H9 (cell line): ENCODE data around the gene GSX1. TPM values are rescaled to one million over a fixed set of nuclear protein-coding genes. Genes with fewer than 3 reads are reported as not detected.
"Not testable (repeated sequence)": the region's sequence is repeated elsewhere in the genome, so short reads cannot be mapped to it uniquely, and the experiment has no call there.

Source experiments
- DNase-seq: peaks from one replicate; pipeline ENCODE4 v3.0.0-alpha.2; 2017
- H2AFZ ChIP-seq: one replicate; pipeline ENCODE4 v1.6.1; 2013; ENCODE audit warnings: mild to moderate bottlenecking, low read length, control low read depth, moderate library complexity
- H2AK5ac ChIP-seq: 2 replicates; pipeline ENCODE4 v1.6.1; 2013; ENCODE audit warnings: low read length, control low read depth, mixed read lengths; ENCODE audit not compliant: insufficient read length
- H2BK120ac ChIP-seq: one replicate; pipeline ENCODE4 v1.6.1; 2013; ENCODE audit warnings: low read depth, mild to moderate bottlenecking, low read length, control low read depth, inconsistent platforms; ENCODE audit not compliant: poor library complexity, severe bottlenecking
- H2BK12ac ChIP-seq: 2 replicates; pipeline ENCODE4 v1.6.1; 2013; ENCODE audit warnings: low read length, control low read depth, mixed read lengths, low read depth; ENCODE audit not compliant: insufficient read length
- H2BK15ac ChIP-seq: 2 replicates; pipeline ENCODE4 v1.6.1; 2013; ENCODE audit warnings: low read depth, low read length, control low read depth
- H2BK20ac ChIP-seq: one replicate; pipeline ENCODE4 v1.6.1; 2013; ENCODE audit warnings: low read depth, mild to moderate bottlenecking, low read length, control low read depth, inconsistent platforms; ENCODE audit not compliant: poor library complexity, severe bottlenecking
- H2BK5ac ChIP-seq: 2 replicates; pipeline ENCODE4 v1.6.1; 2013; ENCODE audit warnings: low read length, control low read depth, mixed read lengths; ENCODE audit not compliant: insufficient read length
- H3K14ac ChIP-seq: 2 replicates; pipeline ENCODE4 v1.6.1; 2013; ENCODE audit warnings: low read length, control low read depth; ENCODE audit not compliant: insufficient read depth
- H3K18ac ChIP-seq: 2 replicates; pipeline ENCODE4 v1.6.1; 2013; ENCODE audit warnings: low read depth, mild to moderate bottlenecking, mixed read lengths, low read length, control low read depth; ENCODE audit not compliant: insufficient read length
- H3K23ac ChIP-seq: 2 replicates; pipeline ENCODE4 v1.6.1; 2013; ENCODE audit warnings: low read length, control low read depth, mixed read lengths, low read depth; ENCODE audit not compliant: insufficient read length
- H3K23me2 ChIP-seq: 2 replicates; pipeline ENCODE4 v1.6.1; 2013; ENCODE audit warnings: low read depth, mild to moderate bottlenecking, mixed read lengths, low read length, control low read depth; ENCODE audit not compliant: insufficient read length, poor library complexity, severe bottlenecking
- H3K27ac ChIP-seq: 2 replicates; pipeline ENCODE4 v1.5.1; 2013; ENCODE audit warnings: low read length, control low read depth, mixed read lengths, low read depth; ENCODE audit not compliant: insufficient read length
- H3K27me3 ChIP-seq: 2 replicates; pipeline ENCODE4 v1.6.1; 2013; ENCODE audit warnings: low read length, control low read depth, inconsistent platforms; ENCODE audit not compliant: insufficient read depth
- H3K4ac ChIP-seq: 2 replicates; pipeline ENCODE4 v1.6.1; 2013; ENCODE audit warnings: low read depth, mild to moderate bottlenecking, control low read depth, inconsistent platforms, low read length, moderate library complexity
- H3K4me1 ChIP-seq: 2 replicates; pipeline ENCODE4 v1.6.1; 2013; ENCODE audit warnings: low read length, control low read depth, inconsistent platforms; ENCODE audit not compliant: insufficient read depth
- H3K4me2 ChIP-seq: 2 replicates; pipeline ENCODE4 v1.6.1; 2013; ENCODE audit warnings: low read length, control low read depth, mixed read lengths; ENCODE audit not compliant: insufficient read length, insufficient read depth
- H3K56ac ChIP-seq: 2 replicates; pipeline ENCODE4 v1.6.1; 2013; ENCODE audit warnings: low read depth, mild to moderate bottlenecking, mixed read lengths, low read length, control low read depth; ENCODE audit not compliant: insufficient read length
- H3K79me1 ChIP-seq: 2 replicates; pipeline ENCODE4 v1.6.1; 2013; ENCODE audit warnings: low read depth, mild to moderate bottlenecking, moderate library complexity, low read length, control low read depth, inconsistent platforms; ENCODE audit not compliant: insufficient read depth, poor library complexity, severe bottlenecking
- H3K79me2 ChIP-seq: 2 replicates; pipeline ENCODE4 v1.6.1; 2013; ENCODE audit warnings: low read length, control low read depth, inconsistent platforms; ENCODE audit not compliant: insufficient read depth
- H3K9ac ChIP-seq: 2 replicates; pipeline ENCODE4 v1.6.1; 2013; ENCODE audit warnings: low read length, control low read depth, mixed read lengths; ENCODE audit not compliant: insufficient read length; ENCODE audit errors: extremely low read depth
- H3K9me3 ChIP-seq: one replicate; pipeline ENCODE4 v1.6.1; 2013; ENCODE audit warnings: low read depth, low read length, inconsistent platforms; ENCODE audit not compliant: control insufficient read depth
- H3T11ph ChIP-seq: one replicate; pipeline ENCODE4 v1.6.1; 2013; ENCODE audit warnings: mild to moderate bottlenecking, low read length, control low read depth, inconsistent platforms
- H4K20me1 ChIP-seq: one replicate; pipeline ENCODE4 v1.6.1; 2013; ENCODE audit not compliant: control insufficient read depth, insufficient read length, insufficient read depth
- H4K5ac ChIP-seq: 2 replicates; pipeline ENCODE4 v1.6.1; 2013; ENCODE audit warnings: low read depth, mild to moderate bottlenecking, mixed read lengths, low read length, control low read depth; ENCODE audit not compliant: insufficient read length
- H4K8ac ChIP-seq: replicated peaks from 2 replicates; pipeline ENCODE4 v1.6.1; 2013; ENCODE audit warnings: low read length, control low read depth, mixed read lengths, low read depth; ENCODE audit not compliant: insufficient read length
- H4K91ac ChIP-seq: 2 replicates; pipeline ENCODE4 v1.6.1; 2013; ENCODE audit warnings: low read depth, mild to moderate bottlenecking, moderate library complexity, mixed read lengths, low read length, control low read depth; ENCODE audit not compliant: insufficient read length
- H3K27ac Mint-ChIP-seq, 3 experiments: 2 replicates in 2 of 3; 3 replicates in 1 of 3; pipeline ENCODE4 v1.8.0; 2020 to 2021; ENCODE audit warnings: mixed read lengths in 3 of 3, mild to moderate bottlenecking in 1 of 3, moderate library complexity in 1 of 3
- H3K27me3 Mint-ChIP-seq: 2 replicates; pipeline ENCODE4 v1.8.0; 2021; ENCODE audit warnings: low read depth, mild to moderate bottlenecking, moderate library complexity, mixed read lengths
- H3K36me3 Mint-ChIP-seq, 3 experiments: 2 replicates in 2 of 3; 3 replicates in 1 of 3; pipeline ENCODE4 v1.8.0; 2020 to 2021; ENCODE audit warnings: low read depth in 3 of 3, mixed read lengths in 3 of 3; ENCODE audit not compliant: insufficient read depth in 1 of 3
- H3K4me1 Mint-ChIP-seq, 2 experiments: 2 replicates each; pipeline ENCODE4 v1.8.0; 2020; ENCODE audit warnings: mixed read lengths in 2 of 2
- H3K4me3 Mint-ChIP-seq, 2 experiments: 2 replicates in 1 of 2; 3 replicates in 1 of 2; pipeline ENCODE4 v1.8.0; 2020 to 2021; ENCODE audit warnings: mild to moderate bottlenecking in 2 of 2, mixed read lengths in 2 of 2, moderate library complexity in 1 of 2
- H3K9me3 Mint-ChIP-seq, 2 experiments: 2 replicates in 1 of 2; 3 replicates in 1 of 2; pipeline ENCODE4 v1.8.0; 2020; ENCODE audit warnings: mild to moderate bottlenecking in 2 of 2, mixed read lengths in 2 of 2, moderate library complexity in 1 of 2
- CTCF ChIP-seq: fragments of 200-600 bp; sonication (generic); conservative IDR thresholded peaks from 3 replicates; pipeline ENCODE4 v1.8.0; 2021; ENCODE audit warnings: antibody characterized with exemption, mild to moderate bottlenecking
- WGBS: extraction: QIAGEN DNeasy Blood & Tissue Kit; methylation state at CpG from one replicate; pipeline ENCODE4 v1.1.7; 2013; ENCODE audit warnings: missing lambda C conversion rate, low lambda C conversion rate, mixed read lengths; ENCODE audit not compliant: insufficient read length; ENCODE audit errors: extremely low coverage; 5-methylcytosine and 5-hydroxymethylcytosine counted together
- total RNA-seq: library from RNA; stranded (reverse); gene quantifications from 2 replicates; pipeline ENCODE4 v1.2.1, GENCODE V29; 2021

Gene GSX1
- total RNA-seq, 1 experiment from 2014 or later: not detected

GRCh38 chr13:27745301-27745700, 47.0 kb upstream of the GSX1 start:
- no peak overlapping the region for H3T11ph ChIP-seq
- no peaks in the 10 kb centered on the region for H3K79me2 ChIP-seq
- no peak overlapping the region for H4K8ac ChIP-seq
- no peak overlapping the region for H2BK15ac ChIP-seq
- no peak overlapping the region for H4K5ac ChIP-seq
- H3K4me2 ChIP-seq: peak overlapping the region; percentile 54
- WGBS: no CpG with 5 or more reads among the region's 5 CpGs
- H3K27ac Mint-ChIP-seq: peak overlapping the region; percentile 58 to 97 (median 90); a peak in 6 of 7 replicates
- no peak overlapping the region for H4K91ac ChIP-seq
- peaks cover 0 to 4% (median 0%) of the 10 kb centered on the region in 3 experiments; a peak in 3 of 7 replicates for H3K36me3 Mint-ChIP-seq
- no peak overlapping the region for H2BK120ac ChIP-seq
- no peak overlapping the region for H3K56ac ChIP-seq
- H3K4me1 Mint-ChIP-seq: peaks cover 21 to 24% of the 10 kb centered on the region in 2 experiments
- H3K4me3 Mint-ChIP-seq: peak overlapping the region; percentile 19 to 64; a peak in 4 of 5 replicates
- H4K20me1 ChIP-seq: no peaks in the 10 kb centered on the region
- H3K9me3 Mint-ChIP-seq: no peaks in the 10 kb centered on the region; a peak in 2 of 5 replicates
- H2BK20ac ChIP-seq: no peak overlapping the region
- no peak for DNase-seq
- no peak for TF ChIP-seq CTCF
- peak overlapping the region; percentile 19 for H3K18ac ChIP-seq
- peaks cover 21% of the 10 kb centered on the region for H3K27me3 Mint-ChIP-seq
- H3K79me1 ChIP-seq: no peaks in the 10 kb centered on the region
- H3K4me1 ChIP-seq: peaks cover 7% of the 10 kb centered on the region; the same call in 1 of the 2 replicates
- no peak overlapping the region for H3K4ac ChIP-seq
- no peaks in the 10 kb centered on the region for H3K27me3 ChIP-seq
- H3K9ac ChIP-seq: no peak overlapping the region
- no peaks in the 10 kb centered on the region for H3K9me3 ChIP-seq
- H2BK5ac ChIP-seq: no peak overlapping the region
- no peak overlapping the region for H2BK12ac ChIP-seq
- H3K23ac ChIP-seq: no peak overlapping the region
- no peak overlapping the region for H3K14ac ChIP-seq
- peak overlapping the region; percentile 4 for H3K27ac ChIP-seq
- H3K23me2 ChIP-seq: no peaks in the 10 kb centered on the region
- no peak overlapping the region for H2AFZ ChIP-seq
- no peak overlapping the region for H2AK5ac ChIP-seq

GRCh38 chr13:27748143-27748542, 44.1 kb upstream of the GSX1 start:
- H3T11ph ChIP-seq, H2AFZ ChIP-seq, H3K23me2 ChIP-seq, H3K9me3 Mint-ChIP-seq, H3K23ac ChIP-seq, H3K9me3 ChIP-seq, H3K79me2 ChIP-seq, H3K4me2 ChIP-seq, H3K14ac ChIP-seq, H4K8ac ChIP-seq, H3K18ac ChIP-seq, H3K27me3 ChIP-seq, H3K4ac ChIP-seq, H2BK5ac ChIP-seq, H3K9ac ChIP-seq, H3K36me3 Mint-ChIP-seq, H3K27ac Mint-ChIP-seq, DNase-seq, H3K56ac ChIP-seq, H3K27ac ChIP-seq, H3K4me3 Mint-ChIP-seq, H4K5ac ChIP-seq, H2BK15ac ChIP-seq, H2BK12ac ChIP-seq, H4K20me1 ChIP-seq, H2BK120ac ChIP-seq, H2BK20ac ChIP-seq, H4K91ac ChIP-seq, H2AK5ac ChIP-seq, H3K79me1 ChIP-seq: not testable (repeated sequence)
- no CpG with 5 or more reads among the region's 21 CpGs for WGBS
- H3K27me3 Mint-ChIP-seq: peaks cover 15% of the 10 kb centered on the region
- peaks cover 36 to 40% of the 10 kb centered on the region in 2 experiments for H3K4me1 Mint-ChIP-seq
- peaks cover 10% of the 10 kb centered on the region; the same call in 1 of the 2 replicates for H3K4me1 ChIP-seq
